Nephron (organoid): ENCODE results near the gene ACP4.
"Not testable (repeated sequence)": the region's sequence is repeated elsewhere in the genome, so short reads cannot be mapped to it uniquely, and the experiment has no call there.

Source experiments
- H3K27ac Mint-ChIP-seq, 3 experiments: 2 replicates each; pipeline ENCODE4 v1.8.0; 2020; ENCODE audit warnings: mixed read lengths in 3 of 3, mild to moderate bottlenecking in 2 of 3, moderate library complexity in 1 of 3
- H3K27me3 Mint-ChIP-seq: 2 replicates; pipeline ENCODE4 v1.8.0; 2021; ENCODE audit warnings: low read depth, mild to moderate bottlenecking, moderate library complexity, mixed read lengths
- H3K36me3 Mint-ChIP-seq: 2 replicates; pipeline ENCODE4 v1.8.0; 2020; ENCODE audit warnings: low read depth, mixed read lengths
- H3K4me1 Mint-ChIP-seq: 2 replicates; pipeline ENCODE4 v1.8.0; 2020; ENCODE audit warnings: mixed read lengths
- H3K4me3 Mint-ChIP-seq, 3 experiments: 2 replicates each; pipeline ENCODE4 v1.8.0; 2020; ENCODE audit warnings: mild to moderate bottlenecking in 3 of 3, mixed read lengths in 3 of 3, moderate library complexity in 2 of 3
- H3K9me3 Mint-ChIP-seq: 2 replicates; pipeline ENCODE4 v1.8.0; 2020; ENCODE audit warnings: mixed read lengths
- CTCF ChIP-seq, 3 experiments: fragments of 200-600 bp; sonication (generic); IDR thresholded peaks; one replicate each; pipeline ENCODE4 v1.5.0; 2021; ENCODE audit warnings: antibody characterized with exemption in 3 of 3; ENCODE audit not compliant: unreplicated experiment in 3 of 3

The ACP4 gene

GRCh38 chr19:50750010-50750409, 40.2 kb upstream of the ACP4 start:
- Mint-ChIP-seq H3K4me3 (no peak overlapping the region), H3K4me1 (no peaks in the 10 kb centered on the region), H3K27me3 (peaks cover 18% of the 10 kb centered on the region), H3K9me3 (no peaks in the 10 kb centered on the region), H3K36me3 (no peaks in the 10 kb centered on the region), H3K27ac (no peak overlapping the region)
- no peak for TF ChIP-seq CTCF (IDR thresholded peaks at IDR 0.05; ENCODE audit: unreplicated experiment in 3 of 3)

- Mint-ChIP-seq H3K4me3 (no peak overlapping the region), H3K4me1 (no peaks in the 10 kb centered on the region), H3K36me3 (no peaks in the 10 kb centered on the region), H3K27me3 (peaks cover 33% of the 10 kb centered on the region), H3K9me3 (no peaks in the 10 kb centered on the region), H3K27ac (no peak overlapping the region)
- TF ChIP-seq CTCF (IDR thresholded peaks at IDR 0.05; ENCODE audit: unreplicated experiment in 3 of 3) = no peak
Measured at GRCh38 chr19:50753879-50754278, 36.3 kb upstream of the ACP4 start.

GRCh38 chr19:50756244-50756643, 34.0 kb upstream of the ACP4 start:
- not testable (repeated sequence) for H3K4me3 Mint-ChIP-seq, H3K4me1 Mint-ChIP-seq, H3K9me3 Mint-ChIP-seq, H3K27ac Mint-ChIP-seq, H3K36me3 Mint-ChIP-seq
- peaks cover 40% of the 10 kb centered on the region for H3K27me3 Mint-ChIP-seq

GRCh38 chr19:50757624-50758023, 32.6 kb upstream of the ACP4 start:
- not testable (repeated sequence) for H3K9me3 Mint-ChIP-seq, H3K4me3 Mint-ChIP-seq, H3K36me3 Mint-ChIP-seq, H3K4me1 Mint-ChIP-seq, H3K27ac Mint-ChIP-seq
- H3K27me3 Mint-ChIP-seq = peaks cover 40% of the 10 kb centered on the region

GRCh38 chr19:50759076-50759475, 31.1 kb upstream of the ACP4 start:
- H3K36me3 Mint-ChIP-seq, H3K4me1 Mint-ChIP-seq, H3K4me3 Mint-ChIP-seq, H3K9me3 Mint-ChIP-seq, H3K27ac Mint-ChIP-seq: not testable (repeated sequence)
- peaks cover 30% of the 10 kb centered on the region for H3K27me3 Mint-ChIP-seq

- Mint-ChIP-seq H3K27me3 (peaks cover 29% of the 10 kb centered on the region), H3K27ac (no peak overlapping the region), H3K4me3 (no peak overlapping the region), H3K4me1 (no peaks in the 10 kb centered on the region), H3K9me3 (no peaks in the 10 kb centered on the region), H3K36me3 (no peaks in the 10 kb centered on the region)
- TF ChIP-seq CTCF (IDR thresholded peaks at IDR 0.05; ENCODE audit: unreplicated experiment in 3 of 3) = no peak
Measured at GRCh38 chr19:50759886-50760285, 30.3 kb upstream of the ACP4 start.

GRCh38 chr19:50761501-50761900, 28.7 kb upstream of the ACP4 start:
- H3K4me1 Mint-ChIP-seq, H3K9me3 Mint-ChIP-seq, H3K4me3 Mint-ChIP-seq, H3K36me3 Mint-ChIP-seq, H3K27ac Mint-ChIP-seq: not testable (repeated sequence)
- H3K27me3 Mint-ChIP-seq = peaks cover 21% of the 10 kb centered on the region

GRCh38 chr19:50763521-50763920, 26.7 kb upstream of the ACP4 start:
- H3K27ac Mint-ChIP-seq, H3K36me3 Mint-ChIP-seq, H3K9me3 Mint-ChIP-seq, H3K4me3 Mint-ChIP-seq, H3K4me1 Mint-ChIP-seq: not testable (repeated sequence)
- peaks cover 25% of the 10 kb centered on the region for H3K27me3 Mint-ChIP-seq

GRCh38 chr19:50764409-50764808, 25.8 kb upstream of the ACP4 start:
- no peak for TF ChIP-seq CTCF (IDR thresholded peaks at IDR 0.05; ENCODE audit: unreplicated experiment in 3 of 3)
- Mint-ChIP-seq H3K9me3 (no peaks in the 10 kb centered on the region), H3K4me1 (no peaks in the 10 kb centered on the region), H3K27me3 (peaks cover 23% of the 10 kb centered on the region), H3K36me3 (no peaks in the 10 kb centered on the region), H3K27ac (no peak overlapping the region), H3K4me3 (no peak overlapping the region)

- not testable (repeated sequence) for H3K36me3 Mint-ChIP-seq, H3K27ac Mint-ChIP-seq, H3K9me3 Mint-ChIP-seq, H3K4me1 Mint-ChIP-seq, H3K4me3 Mint-ChIP-seq
- H3K27me3 Mint-ChIP-seq = peaks cover 23% of the 10 kb centered on the region
Measured at GRCh38 chr19:50766746-50767145, 23.5 kb upstream of the ACP4 start.

GRCh38 chr19:50767263-50767662, 23.0 kb upstream of the ACP4 start:
- H3K4me3 Mint-ChIP-seq, H3K36me3 Mint-ChIP-seq, H3K27ac Mint-ChIP-seq: not testable (repeated sequence)

More at GRCh38 chr19:50767263-50767662, 23.0 kb upstream of the ACP4 start:
- H3K27me3 Mint-ChIP-seq = peaks cover 23% of the 10 kb centered on the region
- H3K4me1 Mint-ChIP-seq, H3K9me3 Mint-ChIP-seq: not testable (repeated sequence)
